ENCODE results near the gene RABIF.
"Not testable (repeated sequence)": the region's sequence is repeated elsewhere in the genome, so short reads cannot be mapped to it uniquely, and the experiment has no call there.

RABIF gene

GRCh38 chr1:202888531-202889360 is at the start of gene RABIF:
RABIF (minus strand) TSS chr1:202889149; CDS start chr1:202889098, 51 bp downstream.
- peak; percentile 96 for DNase-seq (ENCODE audit: low read depth)

GRCh38 chr1:202938287-202938925 is 49.5 kb upstream of the RABIF start:
- DNase-seq (ENCODE audit: low read depth) = no peak

GRCh38 chr1:202936409-202936808 is 47.5 kb upstream of the RABIF start:
- not testable (repeated sequence) for DNase-seq (ENCODE audit: low read depth)

GRCh38 chr1:202935844-202936243 is 46.9 kb upstream of the RABIF start:
- no peak for DNase-seq (ENCODE audit: low read depth)

- no peak for DNase-seq (ENCODE audit: low read depth)
Measured at GRCh38 chr1:202934755-202935154, 45.8 kb upstream of the RABIF start.

- no peak for DNase-seq (ENCODE audit: low read depth)
Measured at GRCh38 chr1:202932476-202932875, 43.5 kb upstream of the RABIF start.

- DNase-seq (ENCODE audit: low read depth) = peak; percentile 89
Measured at GRCh38 chr1:202926581-202927491, 37.9 kb upstream of the RABIF start, which contains the start of gene KLHL12. KLHL12 (minus strand) TSS chr1:202927234; CDS start chr1:202925162, 2,072 bp downstream.

GRCh38 chr1:202923533-202923932 is 34.6 kb upstream of the RABIF start:
- DNase-seq (ENCODE audit: low read depth) = no peak

- DNase-seq (ENCODE audit: low read depth) = no peak
Measured at GRCh38 chr1:202919615-202920014, 30.7 kb upstream of the RABIF start.

- no peak for DNase-seq (ENCODE audit: low read depth)
Measured at GRCh38 chr1:202915146-202915545, 26.2 kb upstream of the RABIF start.

- not testable (repeated sequence) for DNase-seq (ENCODE audit: low read depth)
Measured at GRCh38 chr1:202912476-202912875, 23.5 kb upstream of the RABIF start.

GRCh38 chr1:202909494-202909893 is 20.5 kb upstream of the RABIF start:
- DNase-seq (ENCODE audit: low read depth) = no peak

- no peak for DNase-seq (ENCODE audit: low read depth)
Measured at GRCh38 chr1:202908998-202909397, 20.0 kb upstream of the RABIF start.

- DNase-seq (ENCODE audit: low read depth) = no peak
Measured at GRCh38 chr1:202905331-202905730, 16.4 kb upstream of the RABIF start.

GRCh38 chr1:202903808-202904207 is 14.9 kb upstream of the RABIF start:
- DNase-seq (ENCODE audit: low read depth) = not testable (repeated sequence)

GRCh38 chr1:202901555-202901954 is 12.6 kb upstream of the RABIF start:
- no peak for DNase-seq (ENCODE audit: low read depth)

GRCh38 chr1:202892501-202892900 is 3.6 kb upstream of the RABIF start:
- DNase-seq (ENCODE audit: low read depth) = no peak

- DNase-seq (ENCODE audit: low read depth) = no peak
Measured at GRCh38 chr1:202890392-202890791, 1.4 kb upstream of the RABIF start.

- no peak for DNase-seq (ENCODE audit: low read depth)
Measured at GRCh38 chr1:202888221-202888530, 773 bp downstream of the RABIF start.

GRCh38 chr1:202880961-202881460 is 7.9 kb downstream of the RABIF start:
- no peak for DNase-seq (ENCODE audit: low read depth)

- DNase-seq (ENCODE audit: low read depth) = no peak
Measured at GRCh38 chr1:202880062-202880461, 8.9 kb downstream of the RABIF start.

- DNase-seq (ENCODE audit: low read depth) = no peak
Measured at GRCh38 chr1:202879128-202879527, 9.8 kb downstream of the RABIF start.
